ENCODE data around the gene DMXL2.

The DMXL2 gene

DNA sequence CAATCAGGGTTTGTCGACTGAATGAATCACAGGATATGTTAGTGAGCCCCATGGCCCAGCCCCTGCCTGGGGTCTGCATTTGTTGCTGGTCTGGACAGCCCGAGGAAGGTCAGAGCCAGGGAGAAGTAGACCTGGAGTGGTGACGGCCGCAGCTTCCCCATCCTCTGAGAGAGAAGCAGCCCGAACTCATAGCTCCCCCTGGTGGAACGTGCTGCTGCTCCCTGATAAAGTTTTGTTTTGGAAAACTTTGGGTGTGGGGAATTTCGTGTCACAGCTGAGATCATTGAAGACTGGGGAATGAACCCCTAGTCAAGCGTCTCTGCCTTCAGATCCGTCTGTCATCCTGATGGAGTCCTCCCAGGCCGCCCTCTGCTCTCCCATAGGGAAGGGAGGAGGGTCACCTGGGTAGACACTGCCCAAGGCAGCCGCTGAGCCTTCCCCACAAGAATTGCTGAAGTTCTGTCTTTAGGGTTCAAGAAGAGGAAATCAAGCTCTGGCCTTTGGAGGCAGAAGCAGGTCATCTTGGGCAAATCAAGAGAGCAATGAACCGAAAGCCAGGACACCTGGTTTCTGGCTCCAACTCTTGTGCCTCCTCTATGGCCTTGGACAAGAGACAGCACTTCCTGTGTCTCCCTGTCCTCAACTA, 220.6 kb downstream of the DMXL2 start:
- no peak for DNase-seq

DNA sequence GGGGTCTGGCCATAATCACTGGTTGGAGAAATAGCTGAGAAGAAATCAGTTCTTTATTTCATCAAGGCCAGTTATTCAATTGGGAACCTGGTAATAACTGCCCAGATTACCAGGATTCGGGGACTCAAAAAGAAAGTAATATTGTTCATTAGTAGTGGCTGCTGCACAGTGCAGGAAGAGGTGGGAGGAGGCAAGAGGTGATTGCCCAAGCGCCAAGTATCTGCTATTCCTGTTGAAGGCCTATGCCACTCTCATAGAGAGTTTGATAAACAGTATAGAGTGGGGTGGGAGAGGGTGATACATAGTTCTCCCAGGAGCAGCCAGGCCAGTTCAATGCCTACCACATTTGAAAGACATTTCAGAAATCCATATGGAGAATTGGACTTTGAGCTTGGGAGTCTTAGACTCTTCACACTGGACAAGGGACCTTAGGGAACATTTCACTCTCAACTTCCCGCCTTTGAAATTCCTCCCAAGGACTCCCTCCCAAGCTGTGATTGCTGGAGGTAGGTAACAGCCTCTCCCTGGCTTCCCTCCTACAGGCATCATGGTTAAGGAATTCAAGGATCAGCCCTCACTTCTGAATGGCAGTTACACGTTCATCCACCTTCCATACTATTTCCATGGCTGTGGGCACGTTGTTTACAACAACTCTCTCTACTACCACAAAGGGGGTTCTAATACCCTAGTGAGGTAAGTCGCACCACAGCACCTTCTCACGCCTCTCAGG, 221.4 kb downstream of the DMXL2 start:
- DNase-seq: no peak

DNA sequence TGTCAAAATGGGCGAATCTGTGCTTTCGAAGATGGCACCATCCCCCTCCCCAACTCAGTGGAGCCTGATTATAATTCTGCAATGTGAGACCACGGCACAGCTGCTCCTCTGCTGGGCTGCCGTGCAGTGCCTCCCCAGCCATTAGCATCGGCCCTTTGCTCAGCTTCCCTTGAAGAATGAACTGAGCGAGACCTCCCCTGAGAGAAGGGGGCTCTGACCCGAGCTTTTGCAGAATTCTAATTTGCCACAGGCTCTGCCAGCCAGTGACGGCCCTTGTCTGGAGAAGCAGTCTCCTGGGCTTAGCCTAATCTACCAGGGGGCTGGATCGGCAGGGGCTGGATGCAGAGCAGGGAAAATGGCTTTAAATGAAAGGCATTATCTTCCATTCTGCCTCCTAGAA, 223.9 kb downstream of the DMXL2 start:
- peak; percentile 49 for DNase-seq
